PC-9 (cell line): ENCODE measurements around the gene GSX2. TPM values are rescaled to one million over a fixed set of nuclear protein-coding genes. Genes with fewer than 3 reads are reported as not detected.

Experiments
- BruUV-seq: library from RNA; stranded (reverse); fragments of 400-500 nt; replicated peaks from 2 replicates; lab custom pipeline; 2021; lab: Mats Ljungman, UMichigan
- CTCF ChIA-PET: fragments of 300-600 bp; sonication (Branson Sonifier 250); formaldehyde crosslinking; loops from one replicate; lab custom pipeline; 2022; ENCODE audit warnings: antibody characterized with exemption; lab: Charles Lee
- POLR2A ChIA-PET: fragments of 300-600 bp; sonication (Branson Sonifier 250); formaldehyde crosslinking; loops from one replicate; lab custom pipeline; 2022; ENCODE audit warnings: antibody characterized with exemption; ENCODE audit not compliant: unreplicated experiment; lab: Charles Lee
- DNase-seq, 2 experiments: peaks; one replicate each; pipeline versions ENCODE4 v3.0.0 to v3.0.0-alpha.2; 2015 to 2022; ENCODE audit warnings: mixed read lengths in 1 of 2
- H2AFZ ChIP-seq: fragments of 200-600 bp; sonication (generic); 2 replicates; pipeline ENCODE4 v1.8.1; 2017; ENCODE audit warnings: antibody characterized with exemption
- H3F3A ChIP-seq: fragments of 200-600 bp; sonication (generic); 2 replicates; pipeline ENCODE4 v1.8.1; 2017; ENCODE audit warnings: antibody characterized with exemption, mild to moderate bottlenecking, low read depth; ENCODE audit not compliant: insufficient read depth
- H3K27ac ChIP-seq: fragments of 200-600 bp; sonication (generic); 2 replicates; pipeline ENCODE4 v1.6.1; 2016; ENCODE audit warnings: mixed run types
- H3K27me3 ChIP-seq: fragments of 200-600 bp; sonication (generic); 2 replicates; pipeline ENCODE4 v1.6.1; 2016; ENCODE audit warnings: low read depth, mixed run types; ENCODE audit not compliant: insufficient read depth
- H3K36me3 ChIP-seq: fragments of 200-600 bp; sonication (generic); 2 replicates; pipeline ENCODE4 v1.6.1; 2016; ENCODE audit warnings: low read depth, mixed run types
- H3K4me1 ChIP-seq: fragments of 200-600 bp; sonication (generic); replicated peaks from 2 replicates; pipeline ENCODE4 v1.6.1; 2016; ENCODE audit warnings: mixed run types; ENCODE audit not compliant: insufficient read depth
- H3K4me2 ChIP-seq: fragments of 200-600 bp; sonication (generic); 2 replicates; pipeline ENCODE4 v1.6.1; 2017; ENCODE audit warnings: mixed run types
- H3K4me3 ChIP-seq: fragments of 200-600 bp; sonication (generic); 2 replicates; pipeline ENCODE4 v1.6.1; 2016; ENCODE audit warnings: mixed run types
- H3K79me2 ChIP-seq: fragments of 200-600 bp; sonication (generic); 2 replicates; pipeline ENCODE4 v1.6.1; 2017; ENCODE audit warnings: low read depth, mixed run types
- H3K9me2 ChIP-seq: fragments of 200-600 bp; sonication (generic); 2 replicates; pipeline ENCODE4 v1.8.1; 2017; ENCODE audit warnings: mild to moderate bottlenecking; ENCODE audit not compliant: insufficient read depth
- H3K9me3 ChIP-seq: fragments of 200-600 bp; sonication (generic); 2 replicates; pipeline ENCODE4 v1.8.1; 2016; ENCODE audit warnings: low read depth; ENCODE audit not compliant: insufficient read depth
- H4K20me1 ChIP-seq: fragments of 200-600 bp; sonication (generic); 2 replicates; pipeline ENCODE4 v1.8.1; 2017; ENCODE audit not compliant: insufficient read depth
- CTCF ChIP-seq: fragments of 200-600 bp; sonication (generic); conservative IDR thresholded peaks from 2 replicates; pipeline ENCODE4 v1.6.1; 2017; ENCODE audit warnings: mixed run types, antibody characterized with exemption, mild to moderate bottlenecking, moderate library complexity
- EZH2 ChIP-seq: fragments of 200-600 bp; sonication (generic); IDR thresholded peaks from 2 replicates; pipeline ENCODE4 v1.8.0; 2017; ENCODE audit warnings: antibody characterized with exemption, low read depth
- intact Hi-C: fragments of 100-400 bp; cut with micrococcal nuclease; formaldehyde crosslinking; loops from one replicate; pipeline ENCODE4 v1.10.0; 2022; ENCODE audit not compliant: unreplicated experiment
- total RNA-seq: library from RNA; stranded (reverse); gene quantifications from 2 replicates; pipeline ENCODE4 v1.2.3, GENCODE V29; 2021

The GSX2 gene
- total RNA-seq, 1 experiment from 2014 or later, result not detected

GRCh38 chr4:54085284-54085683, 14.7 kb upstream of the GSX2 start:
- H3K4me3 ChIP-seq, result no peak overlapping the region
- intact Hi-C loops, result no loop called here
- DNase-seq, result peak in 1 of 2 experiments; percentile 56
- no TSS peak for BruUV-seq
- peaks cover 13% of the 10 kb centered on the region; the same call in 1 of the 2 replicates for H3F3A ChIP-seq
- H4K20me1 ChIP-seq, result no peaks in the 10 kb centered on the region
- H3K79me2 ChIP-seq, result no peaks in the 10 kb centered on the region
- peaks cover 28% of the 10 kb centered on the region for H3K4me1 ChIP-seq
- no peak overlapping the region for H2AFZ ChIP-seq
- CTCF ChIA-PET, result no interaction called here
- H3K27me3 ChIP-seq, result no peaks in the 10 kb centered on the region
- no peak overlapping the region for H3K4me2 ChIP-seq
- no peaks in the 10 kb centered on the region for H3K9me2 ChIP-seq
- TF ChIP-seq EZH2, result no peak
- no peak for TF ChIP-seq CTCF
- no peak overlapping the region for H3K27ac ChIP-seq
- POLR2A ChIA-PET, result no interaction called here
- no peaks in the 10 kb centered on the region for H3K9me3 ChIP-seq
- H3K36me3 ChIP-seq, result no peaks in the 10 kb centered on the region

DNA sequence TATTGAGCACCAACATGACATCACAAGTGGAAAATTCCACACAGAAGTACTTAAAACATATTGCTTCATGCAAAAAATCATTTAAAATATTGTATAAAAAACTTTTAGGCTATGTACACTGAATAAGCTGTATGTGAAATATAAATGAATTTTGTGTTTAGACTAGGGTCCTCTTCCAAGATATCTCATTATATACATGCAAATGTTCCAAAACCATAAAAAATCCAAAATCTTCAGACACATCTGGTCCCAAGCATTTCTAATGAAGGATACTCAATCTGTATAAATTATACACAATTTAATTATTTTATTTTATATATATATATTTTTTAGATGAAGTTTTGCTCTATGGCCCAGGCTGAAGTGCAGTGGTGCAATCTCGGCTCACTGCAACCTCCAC, 10.1 kb upstream of the GSX2 start:
- no peak overlapping the region for H3K4me3 ChIP-seq
- peaks cover 12% of the 10 kb centered on the region for H3K4me1 ChIP-seq
- H3K36me3 ChIP-seq, result no peaks in the 10 kb centered on the region
- CTCF ChIA-PET, result no interaction called here
- no peak overlapping the region for H3K27ac ChIP-seq
- no peak overlapping the region for H2AFZ ChIP-seq
- H3K9me2 ChIP-seq, result no peaks in the 10 kb centered on the region
- H3K4me2 ChIP-seq, result no peak overlapping the region
- H3K9me3 ChIP-seq, result no peaks in the 10 kb centered on the region
- DNase-seq, result no peak
- no peaks in the 10 kb centered on the region for H3K79me2 ChIP-seq
- POLR2A ChIA-PET, result no interaction called here
- no TSS peak for BruUV-seq
- intact Hi-C loops, result loop anchor here (10.0 kb wide), 1 partner anchor 125 kb away; no protein-coding TSS in a partner anchor
- TF ChIP-seq CTCF (no peak), EZH2 (no peak)
- no peaks in the 10 kb centered on the region for H3F3A ChIP-seq
- H4K20me1 ChIP-seq, result no peaks in the 10 kb centered on the region
- no peaks in the 10 kb centered on the region for H3K27me3 ChIP-seq

GRCh38 chr4:54090404-54090803, 9.6 kb upstream of the GSX2 start:
- peaks cover 8% of the 10 kb centered on the region for H3K4me1 ChIP-seq
- ChIA-PET CTCF (no interaction called here), POLR2A (no interaction called here)
- H4K20me1 ChIP-seq, result no peaks in the 10 kb centered on the region
- intact Hi-C loops, result loop anchor here (10.0 kb wide), 1 partner anchor 124 kb away; no protein-coding TSS in a partner anchor
- no peaks in the 10 kb centered on the region for H3F3A ChIP-seq
- no peaks in the 10 kb centered on the region for H3K79me2 ChIP-seq
- TF ChIP-seq EZH2 (no peak), CTCF (no peak)
- no peak overlapping the region for H3K4me3 ChIP-seq
- H2AFZ ChIP-seq, result no peak overlapping the region
- H3K4me2 ChIP-seq, result no peak overlapping the region
- DNase-seq, result no peak
- no peak overlapping the region for H3K27ac ChIP-seq
- H3K9me2 ChIP-seq, result no peaks in the 10 kb centered on the region
- H3K36me3 ChIP-seq, result no peaks in the 10 kb centered on the region
- H3K27me3 ChIP-seq, result no peaks in the 10 kb centered on the region
- H3K9me3 ChIP-seq, result no peaks in the 10 kb centered on the region
- no TSS peak for BruUV-seq
